GM12892 (cell line): ENCODE data around the gene ZNF511.

Experiments
- POLR2A ChIP-seq: IDR thresholded peaks from 2 replicates; pipeline ENCODE4 v1.6.1; 2011; ENCODE audit warnings: low read depth, low read length, control low read depth
- TAF1 ChIP-seq: IDR thresholded peaks from 2 replicates; pipeline ENCODE4 v1.6.1; 2011; ENCODE audit warnings: low read depth, mild to moderate bottlenecking, control low read depth, low read length, borderline replicate concordance

DNA sequence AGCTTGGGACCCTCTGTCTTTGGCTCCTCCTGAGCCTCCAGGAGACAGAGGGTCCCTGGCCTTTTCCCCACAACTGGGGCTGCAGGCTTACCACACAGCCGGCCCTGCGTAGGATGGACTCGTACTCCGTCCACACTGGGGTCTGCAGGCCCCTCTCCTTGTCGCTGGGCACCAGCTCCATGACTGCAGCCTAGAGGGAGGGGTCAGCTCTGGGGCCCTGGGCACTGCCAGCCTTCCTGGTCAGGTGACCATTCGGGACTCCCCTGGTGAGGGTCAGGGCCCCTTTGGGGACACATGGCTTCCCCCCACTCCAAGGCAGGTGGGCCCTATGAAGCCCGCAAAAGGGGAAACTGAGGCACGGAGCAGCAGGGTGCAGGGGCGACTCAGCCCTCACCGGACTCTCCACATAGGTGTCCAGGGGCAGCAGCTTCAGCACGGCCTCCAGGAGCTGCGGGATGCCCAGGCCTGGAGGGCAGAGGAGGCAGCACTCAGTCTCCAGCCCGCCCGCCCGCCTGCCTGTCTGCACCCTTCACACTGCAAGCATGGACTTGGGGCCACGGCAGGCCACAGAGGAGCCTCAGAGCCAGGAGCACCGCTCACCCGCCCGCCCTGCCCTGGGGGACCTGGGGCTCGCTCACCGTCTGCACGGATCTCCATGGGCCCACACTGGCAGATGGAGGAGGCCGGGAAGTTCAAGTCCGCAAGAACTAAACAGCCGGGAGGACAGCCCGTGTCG lies 48.0 kb downstream of the ZNF511 start:
- TF ChIP-seq POLR2A (no peak), TAF1 (no peak)
